ENCODE results near the gene TP73. TPM values are rescaled to one million over a fixed set of nuclear protein-coding genes. Genes with fewer than 3 reads are reported as not detected.
A peak's percentile ranks its signal among the peaks of the same experiment; 100 is the strongest.

The TP73 gene
- total and polyA plus RNA-seq, 4 donors, result 0.30 to 3.0 (median 1.2) TPM

DNA sequence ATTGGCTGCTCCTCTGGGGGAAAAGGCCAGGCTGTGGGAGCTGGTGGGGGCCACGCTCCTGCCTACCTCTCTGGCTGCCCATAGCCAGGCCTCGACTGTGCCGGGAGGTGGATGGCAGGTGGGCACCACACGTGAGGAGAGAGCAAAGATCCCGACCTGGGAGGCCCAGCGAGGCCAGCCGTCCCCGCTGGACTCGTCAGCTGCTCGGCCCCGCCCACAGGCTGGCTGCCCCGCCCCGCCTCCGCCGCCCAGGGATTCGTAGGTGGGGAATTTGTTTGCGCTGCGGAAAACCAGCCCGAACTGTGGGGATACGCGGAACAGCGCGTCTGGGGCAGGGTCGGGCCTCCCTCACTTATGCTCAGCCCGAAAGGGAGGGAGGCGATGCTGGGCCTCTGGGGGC, 31.7 kb downstream of the TP73 start:
- no peak overlapping the region for H3K4me3 ChIP-seq (ENCODE audit: low read depth, low read length)
- H3K27me3 ChIP-seq (ENCODE audit: control insufficient read depth, insufficient read depth, low read length), result peaks cover 13% of the 10 kb centered on the region
- H3K36me3 ChIP-seq (ENCODE audit: control insufficient read depth, insufficient read depth, low read length), result peaks cover 3% of the 10 kb centered on the region
- no peak overlapping the region for H3K27ac ChIP-seq (ENCODE audit: low read depth, low read length)
- DNase-seq (ENCODE audit: low read depth in 4 of 6, low spot score in 6 of 6), result no peak
- peaks cover 15% of the 10 kb centered on the region for H3K4me1 ChIP-seq (ENCODE audit: control insufficient read depth, insufficient read depth, low read length)
- no peaks in the 10 kb centered on the region for H3K9me3 ChIP-seq (ENCODE audit: control insufficient read depth, insufficient read depth, low read length)
- WGBS (ENCODE audit: insufficient coverage), result 7% methylated on average over 26 of the region's 26 CpGs

DNA sequence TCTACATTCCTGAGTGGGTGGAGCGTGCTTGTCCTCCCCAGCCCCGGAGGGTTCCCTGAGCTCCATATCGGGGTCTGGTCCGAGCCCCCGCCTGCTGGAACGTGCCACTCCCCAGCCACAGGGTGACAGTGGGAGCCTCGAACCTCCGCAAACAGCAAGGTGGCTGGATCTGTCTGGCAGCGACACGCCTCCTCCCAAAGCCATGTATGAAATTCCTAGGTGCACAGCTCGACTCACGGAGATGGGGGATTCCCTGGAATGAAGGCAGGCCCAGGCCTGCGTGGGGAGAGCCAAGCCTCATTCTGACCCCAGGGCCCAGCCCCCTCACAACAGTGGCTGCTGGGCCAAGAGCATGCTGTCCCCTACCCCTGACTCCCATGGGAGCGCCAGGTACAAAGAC, 32.9 kb downstream of the TP73 start:
- no peak for DNase-seq (ENCODE audit: low read depth in 4 of 6, low spot score in 6 of 6)
- no peaks in the 10 kb centered on the region for H3K9me3 ChIP-seq (ENCODE audit: control insufficient read depth, insufficient read depth, low read length)
- H3K27ac ChIP-seq (ENCODE audit: low read depth, low read length), result no peak overlapping the region
- H3K4me3 ChIP-seq (ENCODE audit: low read depth, low read length), result no peak overlapping the region
- whole genome bisulfite sequencing (ENCODE audit: insufficient coverage), result 86% methylated on average over 14 of the region's 14 CpGs
- H3K27me3 ChIP-seq (ENCODE audit: control insufficient read depth, insufficient read depth, low read length), result peaks cover 13% of the 10 kb centered on the region
- peaks cover 15% of the 10 kb centered on the region for H3K4me1 ChIP-seq (ENCODE audit: control insufficient read depth, insufficient read depth, low read length)
- H3K36me3 ChIP-seq (ENCODE audit: control insufficient read depth, insufficient read depth, low read length), result peaks cover 7% of the 10 kb centered on the region

DNA sequence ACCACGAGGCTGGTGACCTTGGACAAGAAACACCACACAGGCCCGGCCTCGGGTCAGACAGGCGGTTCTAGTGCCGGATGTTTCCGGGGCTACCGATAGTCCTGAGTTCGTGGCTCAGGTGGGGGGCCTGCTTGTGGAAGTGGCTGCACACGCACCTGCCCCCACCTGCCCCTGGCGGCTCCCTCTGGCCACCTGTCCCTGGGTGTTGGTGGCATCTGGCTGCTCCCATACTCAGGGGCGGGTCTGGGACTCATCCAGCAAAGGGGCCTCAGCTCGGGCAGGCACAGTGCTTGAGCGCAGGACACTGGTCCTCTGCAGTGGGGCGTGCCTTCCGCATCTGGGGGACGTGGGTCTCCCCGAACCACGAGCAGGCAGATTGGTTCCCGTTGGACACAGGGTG, 33.6 kb downstream of the TP73 start:
- Histone ChIP-seq H3K36me3 (ENCODE audit: control insufficient read depth, insufficient read depth, low read length) (peaks cover 7% of the 10 kb centered on the region), H3K9me3 (ENCODE audit: control insufficient read depth, insufficient read depth, low read length) (no peaks in the 10 kb centered on the region), H3K4me3 (ENCODE audit: low read depth, low read length) (no peak overlapping the region), H3K27me3 (ENCODE audit: control insufficient read depth, insufficient read depth, low read length) (peaks cover 13% of the 10 kb centered on the region), H3K27ac (ENCODE audit: low read depth, low read length) (no peak overlapping the region), H3K4me1 (ENCODE audit: control insufficient read depth, insufficient read depth, low read length) (peaks cover 15% of the 10 kb centered on the region)
- WGBS (ENCODE audit: insufficient coverage), result 85% methylated on average over 19 of the region's 19 CpGs
- DNase-seq (ENCODE audit: low read depth in 4 of 6, low spot score in 6 of 6), result no peak

DNA sequence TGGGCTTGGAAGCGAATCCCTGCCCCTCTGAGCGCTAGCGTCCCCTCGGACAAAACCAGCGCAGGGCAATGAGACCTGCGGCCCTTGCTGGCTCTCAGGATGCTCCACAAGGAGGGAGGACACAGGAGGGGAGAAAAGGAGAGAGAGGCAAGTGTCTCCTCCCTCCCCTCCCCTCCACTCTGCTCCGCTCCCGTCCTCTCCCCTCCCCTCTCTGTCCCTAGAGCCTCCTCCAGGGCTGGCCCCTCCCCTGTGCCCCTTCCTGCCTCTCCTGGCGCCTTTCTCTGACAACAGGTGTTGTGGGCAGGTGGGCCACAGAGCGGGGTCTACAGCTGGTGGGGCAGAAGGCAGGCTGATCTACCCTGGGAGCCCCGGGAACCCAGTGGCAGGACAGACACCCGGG, 35.2 kb downstream of the TP73 start:
- Histone ChIP-seq H3K27ac (ENCODE audit: low read depth, low read length) (no peak overlapping the region), H3K36me3 (ENCODE audit: control insufficient read depth, insufficient read depth, low read length) (peaks cover 7% of the 10 kb centered on the region), H3K9me3 (ENCODE audit: control insufficient read depth, insufficient read depth, low read length) (no peaks in the 10 kb centered on the region), H3K27me3 (ENCODE audit: control insufficient read depth, insufficient read depth, low read length) (peaks cover 13% of the 10 kb centered on the region), H3K4me1 (ENCODE audit: control insufficient read depth, insufficient read depth, low read length) (peaks cover 17% of the 10 kb centered on the region), H3K4me3 (ENCODE audit: low read depth, low read length) (no peak overlapping the region)
- DNase-seq (ENCODE audit: low read depth in 4 of 6, low spot score in 6 of 6), result no peak
- 73% methylated on average over 7 of the region's 12 CpGs for WGBS (ENCODE audit: insufficient coverage)

DNA sequence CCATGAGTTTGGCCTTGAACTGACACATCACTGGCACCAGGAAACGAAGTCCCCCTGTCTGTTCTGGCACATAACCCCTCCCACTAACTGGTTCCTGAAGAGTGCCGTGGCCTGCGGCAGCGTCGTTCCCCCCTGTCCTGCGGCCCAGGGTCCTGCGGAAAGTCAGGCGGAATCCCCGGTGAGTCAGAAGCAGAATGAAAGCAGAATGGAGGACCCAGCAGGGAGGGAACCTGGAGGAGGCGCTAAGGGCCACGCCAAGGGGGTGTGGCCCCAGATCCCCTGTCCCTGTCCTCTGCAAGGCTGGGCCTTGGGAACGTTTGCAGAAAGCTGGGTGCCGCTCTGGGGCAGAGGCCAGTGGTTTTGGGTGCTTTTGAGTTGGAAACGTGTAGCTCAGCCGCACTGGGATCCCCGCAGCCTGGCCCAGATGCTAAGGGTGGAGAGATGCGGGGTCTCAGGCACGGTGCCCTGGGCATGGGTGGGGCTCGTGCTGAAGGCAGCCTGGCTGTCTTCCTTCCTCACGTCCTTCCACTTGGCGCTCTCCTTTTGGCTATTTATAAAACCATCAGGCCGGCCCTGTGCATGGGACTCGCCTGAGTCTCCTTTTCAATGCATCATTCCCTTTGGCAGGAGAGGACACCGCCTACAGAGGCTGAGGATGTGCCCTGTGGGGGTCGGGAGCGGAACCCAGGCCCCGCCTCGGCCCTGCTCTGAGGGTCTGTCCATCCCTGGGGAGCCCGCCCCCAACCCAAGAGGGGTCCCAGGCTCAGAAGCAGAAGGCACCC, 36.2 kb downstream of the TP73 start:
- H3K27ac ChIP-seq (ENCODE audit: low read depth, low read length), result no peak overlapping the region
- 53% methylated on average over 28 of the region's 29 CpGs for WGBS (ENCODE audit: insufficient coverage)
- peaks cover 10% of the 10 kb centered on the region for H3K27me3 ChIP-seq (ENCODE audit: control insufficient read depth, insufficient read depth, low read length)
- H3K9me3 ChIP-seq (ENCODE audit: control insufficient read depth, insufficient read depth, low read length), result no peaks in the 10 kb centered on the region
- no peak for DNase-seq (ENCODE audit: low read depth in 4 of 6, low spot score in 6 of 6)
- H3K4me1 ChIP-seq (ENCODE audit: control insufficient read depth, insufficient read depth, low read length), result peaks cover 23% of the 10 kb centered on the region
- no peak overlapping the region for H3K4me3 ChIP-seq (ENCODE audit: low read depth, low read length)
- H3K36me3 ChIP-seq (ENCODE audit: control insufficient read depth, insufficient read depth, low read length), result peaks cover 7% of the 10 kb centered on the region

DNA sequence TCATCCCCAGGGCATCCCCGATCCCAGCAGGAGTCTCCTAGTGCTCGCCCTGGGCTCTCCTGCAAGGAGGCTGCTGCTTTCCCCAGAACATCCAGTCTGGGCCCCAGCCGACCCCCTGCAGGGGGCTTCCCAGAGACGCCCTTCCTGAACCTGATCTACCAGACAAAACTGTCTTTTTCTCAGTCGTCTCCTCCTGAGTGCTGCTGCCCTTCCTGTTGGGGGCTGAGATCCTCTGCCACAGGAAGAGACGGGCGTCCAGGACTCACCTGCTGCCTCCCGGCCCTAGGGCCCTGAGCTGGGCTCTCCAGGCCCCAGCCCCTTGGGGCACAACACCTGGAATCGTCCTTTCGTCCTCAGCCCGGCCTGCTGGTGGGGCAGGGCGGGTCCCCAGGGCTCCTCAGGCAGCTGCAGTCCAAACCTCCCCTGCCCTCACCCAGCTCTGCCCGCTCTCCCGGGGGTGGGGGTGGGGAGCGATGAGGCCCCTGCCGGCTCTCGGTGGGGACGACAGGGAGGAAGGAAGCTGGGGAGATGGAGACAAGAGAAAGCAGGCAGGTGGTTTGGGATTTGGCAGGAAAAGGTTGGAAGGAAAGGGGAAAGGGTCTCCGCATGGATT, 36.9 kb downstream of the TP73 start:
- peaks cover 16% of the 10 kb centered on the region for H3K4me1 ChIP-seq (ENCODE audit: control insufficient read depth, insufficient read depth, low read length)
- no peaks in the 10 kb centered on the region for H3K9me3 ChIP-seq (ENCODE audit: control insufficient read depth, insufficient read depth, low read length)
- H3K4me3 ChIP-seq (ENCODE audit: low read depth, low read length), result no peak overlapping the region
- H3K27me3 ChIP-seq (ENCODE audit: control insufficient read depth, insufficient read depth, low read length), result peaks cover 5% of the 10 kb centered on the region
- no peak for DNase-seq (ENCODE audit: low read depth in 4 of 6, low spot score in 6 of 6)
- H3K36me3 ChIP-seq (ENCODE audit: control insufficient read depth, insufficient read depth, low read length), result peaks cover 7% of the 10 kb centered on the region
- 55% methylated on average over 16 of the region's 19 CpGs for WGBS (ENCODE audit: insufficient coverage)
- H3K27ac ChIP-seq (ENCODE audit: low read depth, low read length), result no peak overlapping the region

DNA sequence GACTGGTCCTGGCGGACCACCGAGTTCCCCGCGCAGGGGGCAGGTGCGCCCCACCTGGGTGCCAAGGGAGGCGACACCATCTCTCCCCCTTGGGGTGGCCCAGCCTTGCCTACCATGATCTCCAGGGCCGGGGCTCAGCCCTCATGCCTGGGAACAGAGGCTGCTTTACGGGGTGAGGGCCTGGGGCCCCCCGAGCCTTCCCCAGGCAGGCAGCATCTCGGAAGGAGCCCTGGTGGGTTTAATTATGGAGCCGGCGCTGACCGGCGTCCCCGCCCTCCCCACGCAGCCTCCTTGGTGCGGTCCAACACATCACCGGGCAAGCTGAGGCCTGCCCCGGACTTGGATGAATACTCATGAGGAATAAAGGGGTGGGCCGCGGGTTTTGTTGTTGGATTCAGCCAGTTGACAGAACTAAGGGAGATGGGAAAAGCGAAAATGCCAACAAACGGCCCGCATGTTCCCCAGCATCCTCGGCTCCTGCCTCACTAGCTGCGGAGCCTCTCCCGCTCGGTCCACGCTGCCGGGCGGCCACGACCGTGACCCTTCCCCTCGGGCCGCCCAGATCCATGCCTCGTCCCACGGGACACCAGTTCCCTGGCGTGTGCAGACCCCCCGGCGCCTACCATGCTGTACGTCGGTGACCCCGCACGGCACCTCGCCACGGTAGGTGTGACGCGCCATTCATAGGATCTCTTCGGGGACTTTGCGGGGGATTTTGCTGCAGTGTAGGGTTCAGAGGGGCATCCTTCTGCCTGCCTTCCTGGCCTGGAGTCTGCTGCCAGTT, 38.2 kb downstream of the TP73 start:
- Histone ChIP-seq H3K36me3 (ENCODE audit: control insufficient read depth, insufficient read depth, low read length) (peaks cover 7% of the 10 kb centered on the region), H3K4me1 (ENCODE audit: control insufficient read depth, insufficient read depth, low read length) (peaks cover 18% of the 10 kb centered on the region), H3K27ac (ENCODE audit: low read depth, low read length) (no peak overlapping the region), H3K27me3 (ENCODE audit: control insufficient read depth, insufficient read depth, low read length) (peaks cover 6% of the 10 kb centered on the region), H3K9me3 (ENCODE audit: control insufficient read depth, insufficient read depth, low read length) (no peaks in the 10 kb centered on the region), H3K4me3 (ENCODE audit: low read depth, low read length) (no peak overlapping the region)
- no peak for DNase-seq (ENCODE audit: low read depth in 4 of 6, low spot score in 6 of 6)
- WGBS (ENCODE audit: insufficient coverage), result 88% methylated on average over 45 of the region's 50 CpGs

DNA sequence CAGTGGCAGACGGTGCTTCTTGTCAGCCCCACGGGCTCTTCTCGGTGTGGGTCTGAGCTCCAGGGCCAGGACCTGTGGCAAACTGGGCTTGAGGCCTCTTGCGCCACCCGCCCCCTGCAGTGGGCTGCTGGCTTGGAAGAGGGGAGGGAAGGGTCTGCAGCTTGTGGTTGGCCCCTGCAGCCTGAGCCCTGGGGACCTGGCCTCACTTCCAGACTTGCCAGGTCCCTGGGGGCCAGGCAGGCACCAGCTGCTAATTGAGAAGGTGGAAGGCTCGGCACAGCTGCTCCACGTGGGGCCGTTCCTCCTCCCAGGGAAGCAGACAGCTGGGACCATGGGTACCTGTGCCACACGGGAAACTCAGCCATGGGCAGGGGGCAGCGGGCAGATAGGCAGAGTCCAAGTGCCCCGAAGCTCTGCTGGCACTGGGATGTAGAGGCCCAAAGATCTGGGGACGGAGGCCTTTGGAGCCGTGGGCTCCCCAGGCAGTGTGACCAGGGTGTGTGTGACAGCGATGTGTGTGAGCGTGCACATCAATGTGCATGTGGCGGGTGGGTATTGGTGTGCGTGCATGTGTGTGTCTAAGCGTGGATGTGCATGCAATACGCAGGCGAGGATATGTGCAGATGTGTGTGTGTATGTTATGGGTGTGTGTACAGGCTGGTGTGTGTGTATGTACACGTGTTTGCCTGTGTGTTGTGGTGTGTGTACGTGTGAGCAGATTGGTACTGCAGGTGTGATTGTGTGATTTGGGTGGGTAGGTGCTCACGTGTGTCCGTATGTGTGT, 39.3 kb downstream of the TP73 start:
- H3K27me3 ChIP-seq (ENCODE audit: control insufficient read depth, insufficient read depth, low read length), result peaks cover 8% of the 10 kb centered on the region

DNA sequence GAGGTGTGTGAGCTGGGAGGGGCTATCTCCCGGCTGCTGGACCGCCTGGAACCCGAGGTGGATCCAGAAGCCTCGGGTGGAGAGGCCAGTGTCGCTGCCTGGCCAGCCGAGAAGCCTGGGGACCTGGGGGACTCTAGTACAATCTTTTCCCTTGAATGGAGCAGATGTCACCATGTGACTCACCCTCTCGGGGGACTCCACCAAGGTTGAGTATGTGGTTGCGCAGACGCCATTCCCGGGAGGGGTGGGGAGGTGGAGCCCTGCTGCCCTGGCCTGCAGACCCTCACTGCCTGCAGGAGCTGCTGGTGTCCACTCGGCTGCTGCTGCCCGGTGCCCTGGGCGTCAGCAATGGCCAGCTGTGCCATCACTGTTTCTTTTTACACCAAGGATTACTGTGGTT, 40.3 kb downstream of the TP73 start:
- Histone ChIP-seq H3K27me3 (ENCODE audit: control insufficient read depth, insufficient read depth, low read length) (peaks cover 5% of the 10 kb centered on the region), H3K4me1 (ENCODE audit: control insufficient read depth, insufficient read depth, low read length) (peaks cover 28% of the 10 kb centered on the region), H3K36me3 (ENCODE audit: control insufficient read depth, insufficient read depth, low read length) (peaks cover 7% of the 10 kb centered on the region), H3K27ac (ENCODE audit: low read depth, low read length) (no peak overlapping the region), H3K4me3 (ENCODE audit: low read depth, low read length) (no peak overlapping the region), H3K9me3 (ENCODE audit: control insufficient read depth, insufficient read depth, low read length) (no peaks in the 10 kb centered on the region)
- 65% methylated on average over 13 of the region's 13 CpGs for WGBS (ENCODE audit: insufficient coverage)
- peak in 1 of 6 donors; percentile 22 for DNase-seq (ENCODE audit: low read depth in 4 of 6, low spot score in 6 of 6)

More for the DNA sequence above, 39.3 kb downstream of the TP73 start:
- no peak for DNase-seq (ENCODE audit: low read depth in 4 of 6, low spot score in 6 of 6)
- peaks cover 7% of the 10 kb centered on the region for H3K36me3 ChIP-seq (ENCODE audit: control insufficient read depth, insufficient read depth, low read length)
- H3K27ac ChIP-seq (ENCODE audit: low read depth, low read length), result no peak overlapping the region
- no peaks in the 10 kb centered on the region for H3K9me3 ChIP-seq (ENCODE audit: control insufficient read depth, insufficient read depth, low read length)
- H3K4me3 ChIP-seq (ENCODE audit: low read depth, low read length), result no peak overlapping the region
- H3K4me1 ChIP-seq (ENCODE audit: control insufficient read depth, insufficient read depth, low read length), result peaks cover 27% of the 10 kb centered on the region
- 78% methylated on average over 24 of the region's 24 CpGs for WGBS (ENCODE audit: insufficient coverage)

Measured in spinal cord (tissue), 10 donors.